Esophagus (tissue), 2 donors: ENCODE results near the gene NFKBIB. TPM values are rescaled to one million over a fixed set of nuclear protein-coding genes. Genes with fewer than 3 reads are reported as not detected.
"Not testable (repeated sequence)": the region's sequence is repeated elsewhere in the genome, so short reads cannot be mapped to it uniquely, and the experiment has no call there.

Source experiments
- H3K27ac ChIP-seq, 2 donors: one replicate each; pipeline ENCODE4 v1.5.1; 2013; ENCODE audit warnings: low read depth in 2 of 2, mild to moderate bottlenecking in 2 of 2, inconsistent platforms in 1 of 2, low read length in 1 of 2, moderate library complexity in 1 of 2
- H3K27me3 ChIP-seq, 2 donors: one replicate each; pipeline ENCODE4 v1.6.1; 2013; ENCODE audit warnings: low read length in 2 of 2, control low read depth in 1 of 2, mild to moderate bottlenecking in 1 of 2; ENCODE audit not compliant: insufficient read depth in 2 of 2, control insufficient read depth in 1 of 2
- H3K36me3 ChIP-seq, 2 donors: one replicate each; pipeline ENCODE4 v1.6.1; 2013; ENCODE audit warnings: low read length in 1 of 2; ENCODE audit not compliant: control insufficient read depth in 2 of 2, insufficient read depth in 2 of 2
- H3K4me1 ChIP-seq, 2 donors: one replicate each; pipeline ENCODE4 v1.6.1; 2013; ENCODE audit warnings: low read length in 1 of 2; ENCODE audit not compliant: control insufficient read depth in 2 of 2, insufficient read depth in 2 of 2
- H3K4me3 ChIP-seq, 2 donors: one replicate each; pipeline ENCODE4 v1.5.1; 2013; ENCODE audit warnings: low read length in 2 of 2, mild to moderate bottlenecking in 2 of 2, low read depth in 1 of 2, moderate library complexity in 1 of 2
- H3K9me3 ChIP-seq, 2 donors: one replicate each; pipeline ENCODE4 v1.6.1; 2013; ENCODE audit warnings: mild to moderate bottlenecking in 2 of 2, low read depth in 1 of 2, low read length in 1 of 2, moderate library complexity in 1 of 2; ENCODE audit not compliant: control insufficient read depth in 2 of 2, insufficient read depth in 1 of 2
- WGBS, 2 donors: extraction: QIAGEN DNeasy Blood & Tissue Kit; methylation state at CpG; one replicate each; pipeline ENCODE4 v1.1.7; 2013; 5-methylcytosine and 5-hydroxymethylcytosine counted together
- polyA plus RNA-seq, 2 donors: library from polyadenylated mRNA; stranded (reverse); fragments of 200-250 nt; gene quantifications; one replicate each; pipeline ENCODE4 v1.2.3, GENCODE V29; 2013
- donor health status: healthy with polysubstance abuse.
- donor health status: Bipolar disorder and iron deficiency.

The NFKBIB gene
- polyA plus RNA-seq, 2 donors = 34.3 to 44.0 TPM

DNA sequence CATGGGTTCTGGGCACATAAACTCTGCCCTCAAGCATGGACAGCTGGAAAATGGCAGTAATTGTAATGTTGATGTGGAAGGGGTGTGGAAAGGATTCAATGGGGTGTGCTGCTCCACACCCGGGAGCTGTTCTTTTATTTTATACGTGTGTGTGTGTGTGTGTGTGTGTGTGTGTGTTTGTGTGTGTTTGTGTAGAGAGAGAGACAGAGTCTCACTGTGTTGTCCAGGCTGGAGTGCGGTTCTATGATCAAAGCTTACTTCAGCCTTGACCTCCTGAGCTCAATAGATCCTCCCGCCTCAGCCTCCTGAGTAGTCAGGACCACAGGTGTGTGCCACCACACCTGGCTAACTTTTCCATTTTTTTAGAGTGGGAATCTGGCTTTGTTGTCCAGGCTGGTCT is 33.8 kb downstream of the NFKBIB start:
- WGBS, 2 donors = 87 to 90% methylated on average over 4 of the region's 4 CpGs
- H3K4me1 ChIP-seq = peaks cover 3 to 5% of the 10 kb centered on the region in 2 donors

DNA sequence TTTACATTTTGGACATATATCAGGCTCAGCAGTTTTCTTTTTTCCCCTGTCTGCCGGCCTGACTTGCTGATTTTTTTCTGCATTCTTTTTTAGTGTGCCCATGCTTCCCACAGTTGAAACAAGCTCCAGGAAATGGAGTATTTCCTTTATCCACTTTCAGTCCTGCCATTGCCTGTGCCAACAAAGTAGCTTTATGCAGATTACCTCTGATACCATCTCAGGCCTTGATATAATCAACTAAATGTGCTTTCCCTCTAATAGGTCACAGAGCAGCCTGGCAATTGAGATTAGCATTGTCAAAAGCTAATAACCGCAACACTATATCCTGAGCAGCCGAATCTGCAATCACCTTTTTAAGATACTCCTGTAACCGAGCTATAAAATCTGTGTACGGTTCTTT is 40.2 kb downstream of the NFKBIB start:
- no peak overlapping the region for H3K4me3 ChIP-seq
- 58 to 59% methylated on average over 5 of the region's 5 CpGs for WGBS, 2 donors
- no peak overlapping the region for H3K27ac ChIP-seq
- H3K9me3 ChIP-seq = no peaks in the 10 kb centered on the region
- no peaks in the 10 kb centered on the region for H3K27me3 ChIP-seq
- H3K4me1 ChIP-seq = no peaks in the 10 kb centered on the region
- H3K36me3 ChIP-seq = no peaks in the 10 kb centered on the region

More for the DNA sequence above, 33.8 kb downstream of the NFKBIB start:
- H3K9me3 ChIP-seq = no peaks in the 10 kb centered on the region
- H3K36me3 ChIP-seq = peaks cover 0 to 10% of the 10 kb centered on the region in 2 donors
- no peak overlapping the region for H3K4me3 ChIP-seq
- H3K27ac ChIP-seq = no peak overlapping the region
- H3K27me3 ChIP-seq = no peaks in the 10 kb centered on the region

DNA sequence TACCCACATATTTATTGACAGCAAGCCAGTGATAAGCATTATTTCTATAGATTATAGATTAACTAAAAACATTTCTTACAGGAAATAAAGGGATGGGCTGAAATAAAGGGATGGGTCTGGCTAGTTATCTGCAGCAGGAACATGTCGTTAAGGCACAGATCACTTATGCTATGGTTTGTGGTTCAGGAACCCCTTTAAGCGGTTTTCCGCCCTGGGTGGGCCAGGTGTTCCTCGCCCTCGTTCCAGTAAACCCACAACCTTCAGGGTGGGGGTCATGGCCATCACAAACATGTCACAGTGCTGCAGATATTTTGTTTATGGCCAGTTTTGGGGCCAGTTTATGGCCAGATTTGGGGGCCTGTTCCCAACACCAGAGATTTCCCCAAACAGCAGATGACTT is 41.7 kb downstream of the NFKBIB start:
- H3K27me3 ChIP-seq, H3K9me3 ChIP-seq, H3K4me1 ChIP-seq, H3K4me3 ChIP-seq, H3K36me3 ChIP-seq, H3K27ac ChIP-seq: not testable (repeated sequence)
- WGBS, 2 donors = 67 to 79% methylated on average over 5 of the region's 5 CpGs

DNA sequence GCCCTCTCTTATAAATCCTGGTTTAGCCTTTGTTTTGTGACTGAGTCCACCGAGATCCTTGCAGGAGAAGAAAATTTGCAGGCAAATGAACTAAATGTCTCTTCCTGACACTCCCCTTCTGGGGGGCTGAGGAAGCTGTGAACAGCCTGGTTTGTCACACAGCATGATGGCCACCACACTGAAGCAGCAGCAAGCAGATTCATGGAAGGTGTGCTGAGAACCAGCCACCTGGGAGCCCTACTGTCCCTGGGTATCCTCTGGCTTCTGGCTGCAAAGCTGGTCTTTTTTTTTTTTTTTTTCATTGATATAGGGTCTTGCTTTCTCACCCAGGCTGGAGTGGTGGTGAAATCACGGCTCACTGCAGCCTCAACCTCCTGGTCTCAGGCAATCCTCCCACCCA is 42.2 kb downstream of the NFKBIB start:
- no peak overlapping the region for H3K27ac ChIP-seq
- H3K4me3 ChIP-seq = no peak overlapping the region
- H3K9me3 ChIP-seq = no peaks in the 10 kb centered on the region
- no peaks in the 10 kb centered on the region for H3K4me1 ChIP-seq
- no peaks in the 10 kb centered on the region for H3K36me3 ChIP-seq
- WGBS, 2 donors = 76 to 80% methylated on average over 2 of the region's 2 CpGs
- H3K27me3 ChIP-seq = no peaks in the 10 kb centered on the region

DNA sequence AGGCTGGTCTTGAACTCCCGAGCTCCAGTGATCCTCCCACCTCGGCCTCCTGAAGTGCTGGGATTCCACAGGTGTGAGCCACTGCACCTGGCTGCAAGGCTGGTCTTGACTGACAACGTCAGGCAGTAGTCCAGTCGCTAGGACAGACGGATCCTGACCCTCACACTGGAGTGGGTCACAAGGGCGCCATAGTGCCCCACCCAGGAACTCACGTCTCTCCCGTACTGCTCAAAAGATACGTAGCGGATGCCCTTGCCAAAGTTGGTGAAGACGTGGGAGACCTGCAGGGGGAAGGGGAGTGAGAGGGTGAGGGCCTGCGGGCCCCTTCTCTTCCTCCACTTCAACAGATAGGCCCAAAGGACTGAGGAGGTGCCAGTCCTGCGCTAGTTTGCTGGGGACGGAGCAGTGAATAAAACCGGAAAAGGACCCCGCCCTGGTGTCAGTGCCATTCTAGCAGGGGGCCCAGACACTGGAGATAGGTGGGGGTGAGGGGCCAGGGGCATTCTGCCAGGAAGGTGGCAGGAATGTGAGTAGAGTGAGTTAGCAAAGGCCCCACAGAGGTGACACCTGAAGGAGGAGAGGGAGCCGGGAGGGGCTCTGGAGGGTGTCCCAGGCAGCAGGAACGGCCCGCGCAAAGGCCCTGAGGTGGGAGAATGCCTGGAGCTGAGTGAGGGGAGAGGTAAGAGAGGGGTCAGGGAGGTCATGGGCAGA is 42.9 kb downstream of the NFKBIB start:
- Histone ChIP-seq H3K4me3 (no peak overlapping the region), H3K27me3 (no peaks in the 10 kb centered on the region), H3K4me1 (no peaks in the 10 kb centered on the region), H3K36me3 (no peaks in the 10 kb centered on the region), H3K9me3 (no peaks in the 10 kb centered on the region), H3K27ac (no peak overlapping the region)
- 81 to 82% methylated on average over 20 of the region's 20 CpGs for WGBS, 2 donors

DNA sequence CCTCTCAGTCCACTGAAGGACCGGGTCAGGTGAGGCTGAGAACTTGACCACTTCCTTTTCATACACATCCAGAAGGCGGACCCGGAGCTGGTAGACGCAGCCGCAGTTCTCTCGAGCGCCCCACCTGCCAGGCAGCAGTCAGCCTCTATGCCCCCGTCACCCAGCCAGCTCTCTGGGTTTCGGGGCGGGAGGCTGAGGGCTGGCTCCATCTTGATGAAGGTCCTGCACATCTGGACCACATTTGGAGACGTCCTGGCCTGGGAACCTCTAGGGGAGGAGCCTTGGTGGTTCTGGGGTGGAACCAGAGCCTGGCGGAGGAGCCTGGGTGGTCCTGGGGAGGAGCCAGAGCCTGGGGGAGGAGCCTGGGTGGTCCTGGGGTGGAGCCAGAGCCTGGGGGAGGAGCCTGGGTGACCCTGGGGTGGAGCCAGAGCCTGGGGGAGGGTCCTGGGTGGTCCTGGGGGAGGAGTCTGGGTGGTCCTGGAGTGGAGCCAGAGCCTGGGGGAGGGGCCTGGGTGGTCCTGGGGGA is 45.3 kb downstream of the NFKBIB start:
- peaks cover 1 to 3% of the 10 kb centered on the region in 2 donors for H3K4me1 ChIP-seq
- no peaks in the 10 kb centered on the region for H3K27me3 ChIP-seq
- no peaks in the 10 kb centered on the region for H3K36me3 ChIP-seq
- no peak overlapping the region for H3K27ac ChIP-seq
- 85 to 93% methylated on average over 11 of the region's 12 CpGs for WGBS, 2 donors
- H3K4me3 ChIP-seq = no peak overlapping the region
- no peaks in the 10 kb centered on the region for H3K9me3 ChIP-seq

DNA sequence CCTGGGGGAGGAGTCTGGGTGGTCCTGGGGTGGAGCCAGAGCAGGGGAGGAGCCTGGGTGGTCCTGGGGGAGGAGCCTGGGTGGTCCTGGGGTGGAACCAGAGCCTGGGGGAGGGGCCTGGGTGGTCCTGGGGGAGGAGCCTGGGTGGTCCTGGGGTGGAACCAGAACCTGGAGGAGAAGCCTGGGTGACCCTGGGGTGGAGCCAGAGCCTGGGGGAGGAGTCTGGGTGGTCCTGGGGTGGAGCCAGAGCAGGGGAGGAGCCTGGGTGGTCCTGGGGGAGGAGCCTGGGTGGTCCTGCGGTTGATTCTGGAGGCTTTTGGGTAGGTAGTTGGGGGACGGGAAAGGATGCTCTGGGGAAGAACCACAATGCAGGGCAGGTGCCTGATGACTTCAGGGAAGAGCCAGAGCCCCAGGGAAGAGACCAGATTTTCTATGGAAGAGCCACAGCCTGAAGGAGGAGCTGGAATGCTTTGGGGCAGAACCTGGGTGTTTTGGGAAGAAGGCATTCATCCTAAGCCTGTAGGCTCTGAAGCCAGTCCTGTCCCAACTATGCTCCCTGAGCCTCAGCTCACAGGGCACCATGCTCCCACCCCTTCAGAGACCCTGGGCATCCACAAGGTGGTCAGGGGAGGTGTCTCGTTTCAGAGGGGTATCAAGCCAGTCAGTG is 45.9 kb downstream of the NFKBIB start:
- Histone ChIP-seq H3K36me3 (no peaks in the 10 kb centered on the region), H3K27ac (no peak overlapping the region), H3K9me3 (no peaks in the 10 kb centered on the region), H3K4me1 (peaks cover 3 to 6% of the 10 kb centered on the region in 2 donors), H3K4me3 (no peak overlapping the region), H3K27me3 (no peaks in the 10 kb centered on the region)
- WGBS, 2 donors = 81 to 90% methylated on average over 3 of the region's 3 CpGs

DNA sequence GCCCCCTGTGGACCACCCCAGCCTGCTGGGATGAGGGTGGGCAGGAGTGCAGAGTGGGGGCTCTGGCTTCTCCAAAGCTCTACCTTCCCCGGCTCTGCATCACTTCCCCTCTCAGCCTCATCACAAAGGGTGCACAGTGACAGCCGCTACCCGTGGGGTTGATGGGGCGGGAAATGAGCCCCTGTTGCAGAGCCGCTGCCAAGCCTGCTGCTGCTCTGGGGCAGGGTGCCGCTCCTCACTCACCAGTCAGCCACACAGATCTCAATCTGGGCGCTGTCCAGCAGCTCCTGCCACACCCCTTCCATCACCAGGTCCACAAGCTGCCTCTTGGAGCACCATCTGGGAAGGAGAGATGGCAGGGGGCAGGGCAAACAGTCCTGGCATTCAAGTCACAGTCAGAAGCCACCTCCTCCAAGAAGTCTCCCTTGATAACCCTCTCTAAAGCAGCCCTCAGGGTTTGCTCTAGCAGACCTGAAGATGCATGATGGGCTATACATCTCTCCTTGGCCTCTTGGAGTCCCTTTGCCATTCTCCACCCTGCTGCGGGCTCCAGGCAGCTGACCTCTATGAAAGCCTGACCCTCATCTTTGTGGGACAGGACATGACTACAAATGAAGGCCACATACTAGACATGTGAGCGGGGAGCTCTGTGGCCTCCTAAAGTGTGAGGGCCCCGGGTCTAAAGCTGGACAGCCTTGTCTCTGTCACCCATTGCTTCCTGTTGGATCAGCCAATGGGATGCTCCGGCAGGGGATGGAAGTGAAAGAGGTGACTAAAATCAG is 46.7 kb downstream of the NFKBIB start:
- no peaks in the 10 kb centered on the region for H3K9me3 ChIP-seq
- no peaks in the 10 kb centered on the region for H3K36me3 ChIP-seq
- H3K27me3 ChIP-seq = no peaks in the 10 kb centered on the region
- H3K4me3 ChIP-seq = no peak overlapping the region
- WGBS, 2 donors = 86 to 91% methylated on average over 11 of the region's 11 CpGs
- H3K4me1 ChIP-seq = peaks cover 3 to 6% of the 10 kb centered on the region in 2 donors
- H3K27ac ChIP-seq = no peak overlapping the region

DNA sequence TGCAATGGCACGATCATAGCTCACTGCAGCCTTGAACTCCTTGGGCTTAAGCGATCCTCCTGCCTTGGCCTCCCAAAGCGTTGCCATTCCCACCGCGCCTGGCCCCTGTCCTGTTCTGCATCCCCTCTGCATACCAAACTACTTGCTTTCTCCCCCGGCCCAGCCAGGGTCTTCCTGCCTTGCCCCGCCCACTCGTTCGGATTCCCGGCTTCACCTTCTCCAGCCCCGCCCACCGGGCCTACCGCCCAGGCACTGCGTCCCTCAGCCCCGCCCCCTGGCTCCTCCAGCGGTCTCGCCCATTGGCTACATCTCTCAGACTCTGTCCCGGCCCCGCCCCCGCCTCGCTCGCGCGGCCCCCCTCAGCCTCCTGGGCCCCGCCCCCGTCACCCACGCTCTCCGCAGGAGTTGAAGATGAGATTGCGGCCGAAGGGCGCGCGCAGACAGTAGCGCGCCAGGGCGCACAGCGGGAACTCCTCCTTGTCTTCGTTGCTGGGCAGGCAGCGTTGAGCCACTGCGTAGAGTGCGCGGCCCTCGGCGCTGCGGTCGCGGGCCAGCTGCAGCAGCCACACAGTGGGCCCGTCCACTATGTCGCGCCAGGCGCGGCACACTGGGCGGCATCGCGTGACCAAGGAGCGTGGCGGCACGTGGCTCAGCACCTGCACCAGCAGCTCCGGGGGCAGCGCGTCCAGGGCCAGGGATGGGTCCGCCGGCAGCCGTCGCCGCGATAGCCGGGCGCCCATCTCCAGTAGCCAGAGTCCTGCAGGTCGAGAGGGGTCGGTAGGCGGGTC is 50.0 kb downstream of the NFKBIB start:
- H3K4me3 ChIP-seq = peak overlapping the region; percentile 29 to 40
- H3K4me1 ChIP-seq = peaks cover 3 to 6% of the 10 kb centered on the region in 2 donors
- no peaks in the 10 kb centered on the region for H3K27me3 ChIP-seq
- no peaks in the 10 kb centered on the region for H3K36me3 ChIP-seq
- H3K27ac ChIP-seq = no peak overlapping the region
- WGBS, 2 donors = 6 to 9% methylated on average over 72 of the region's 72 CpGs
- H3K9me3 ChIP-seq = no peaks in the 10 kb centered on the region
